HepG2 (cell line): ENCODE results near the gene XPO1. TPM values are rescaled to one million over a fixed set of nuclear protein-coding genes. Genes with fewer than 3 reads are reported as not detected.
A peak's percentile ranks its signal among the peaks of the same experiment; 100 is the strongest.
"Not testable (repeated sequence)": the region's sequence is repeated elsewhere in the genome, so short reads cannot be mapped to it uniquely, and the experiment has no call there.

Experiments
- ATAC-seq: fragments of 200-7000 bp; cut with Tn5 transposase; 3 replicates; pipeline ENCODE4 v1.9.1; 2020; ENCODE audit warnings: mild to moderate bottlenecking, moderate library complexity
- BruUV-seq: library from RNA; stranded (reverse); fragments of 400-500 nt; replicated peaks from 2 replicates; lab custom pipeline; 2021; lab: Mats Ljungman, UMichigan
- CTCF ChIA-PET: fragments of 300-600 bp; formaldehyde crosslinking; extraction: SDS; loops from one replicate; lab custom pipeline; 2021; ENCODE audit warnings: low total read pairs, inconsistent platforms, low intra/inter-chr PET ratio; lab: Yijun Ruan, JAX
- POLR2A ChIA-PET: fragments of 350-600 bp; sonication (Branson Sonifier 250); formaldehyde crosslinking; loops from one replicate; lab custom pipeline; 2020; ENCODE audit warnings: antibody characterized with exemption, inconsistent platforms; lab: Yijun Ruan, JAX
- DNase-seq: peaks from one replicate; pipeline ENCODE4 v3.0.0-alpha.2; 2015; ENCODE audit warnings: low spot score
- FAIRE-seq: peaks from 3 replicates; lab custom pipeline; 2011; peaks lifted over from hg19 to GRCh38; lab: Jason Lieb, UNC
- H2AFZ ChIP-seq: one replicate; pipeline ENCODE4 v1.6.1; 2011; ENCODE audit warnings: low read length, inconsistent platforms
- H3K27ac ChIP-seq: fragments of 300-600 bp; 3 replicates; pipeline ENCODE4 v1.8.0; 2011; ENCODE audit warnings: mixed run types, mild to moderate bottlenecking, mixed read lengths, low read length, inconsistent platforms; ENCODE audit not compliant: insufficient read depth; ENCODE audit errors: extremely low read length
- H3K27me3 ChIP-seq, 2 experiments: fragments of 200-600 bp in 1 of 2; 2 replicates in 1 of 2; 3 replicates in 1 of 2; pipeline versions ENCODE4 v1.6.0 to v1.8.0; 2011; ENCODE audit warnings: low read length in 2 of 2, mild to moderate bottlenecking in 2 of 2, moderate library complexity in 2 of 2, inconsistent platforms in 1 of 2; ENCODE audit not compliant: insufficient read depth in 2 of 2, control insufficient read depth in 1 of 2
- H3K36me3 ChIP-seq, 2 experiments: fragments of 200-600 bp in 1 of 2; replicated peaks in 1 of 2; 2 replicates in 1 of 2; 3 replicates in 1 of 2; pipeline versions ENCODE4 v1.5.1 to v1.8.0; 2011; ENCODE audit warnings: low read length in 2 of 2, inconsistent platforms in 1 of 2; ENCODE audit not compliant: insufficient read depth in 2 of 2, control insufficient read depth in 1 of 2
- H3K4me1 ChIP-seq: 2 replicates; pipeline ENCODE4 v1.5.1; 2012; ENCODE audit warnings: low read length, inconsistent platforms; ENCODE audit not compliant: insufficient read depth
- H3K4me2 ChIP-seq: 2 replicates; pipeline ENCODE4 v1.6.0; 2011; ENCODE audit warnings: low read depth, low read length, inconsistent platforms
- H3K4me3 ChIP-seq, 3 experiments: fragments of 200-600 bp in 1 of 3; sonication (generic), shearing (Covaris generic) in 1 of 3; replicated peaks in 1 of 3; 2 replicates each; pipeline ENCODE4 v1.5.1; 2011 to 2016; ENCODE audit warnings: low read length in 3 of 3, inconsistent platforms in 2 of 3, low read depth in 2 of 3, mild to moderate bottlenecking in 2 of 3, control low read depth in 1 of 3, mixed read lengths in 1 of 3; ENCODE audit not compliant: insufficient read depth in 1 of 3
- H3K79me2 ChIP-seq: one replicate; pipeline ENCODE4 v1.6.1; 2011; ENCODE audit warnings: low read length, inconsistent platforms; ENCODE audit not compliant: insufficient read depth
- H3K9ac ChIP-seq: 2 replicates; pipeline ENCODE4 v1.6.0; 2011; ENCODE audit warnings: mild to moderate bottlenecking, low read depth, low read length, inconsistent platforms; ENCODE audit not compliant: insufficient read depth
- H3K9me3 ChIP-seq: 2 replicates; pipeline ENCODE4 v1.5.1; 2012; ENCODE audit warnings: mild to moderate bottlenecking, low read length
- H4K20me1 ChIP-seq: 2 replicates; pipeline ENCODE4 v1.6.0; 2011; ENCODE audit warnings: inconsistent platforms, mild to moderate bottlenecking, low read length, moderate library complexity; ENCODE audit not compliant: insufficient read depth
- FOXK1 ChIP-seq: sonication (generic); formaldehyde crosslinking; IDR thresholded peaks from 2 replicates; pipeline ENCODE4 v1.4.0; 2020; ENCODE audit warnings: low read depth, missing genetic modification reagents, borderline replicate concordance
- ZBTB33 ChIP-seq: sonication (generic); formaldehyde crosslinking; IDR thresholded peaks from 2 replicates; pipeline ENCODE4 v1.4.0; 2020; ENCODE audit warnings: missing genetic modification reagents
- ZBTB38 ChIP-seq: sonication (generic); formaldehyde crosslinking; IDR thresholded peaks from 2 replicates; pipeline ENCODE4 v1.5.1; 2020; ENCODE audit warnings: mild to moderate bottlenecking, missing genetic modification reagents
- ZNF251 ChIP-seq: sonication (generic); formaldehyde crosslinking; IDR thresholded peaks from 2 replicates; pipeline ENCODE4 v1.9.0; 2021; ENCODE audit warnings: mild to moderate bottlenecking, missing genetic modification reagents
- ZNF501 ChIP-seq: sonication (generic); formaldehyde crosslinking; IDR thresholded peaks from 2 replicates; pipeline ENCODE4 v1.5.1; 2020; ENCODE audit warnings: mild to moderate bottlenecking, moderate library complexity, missing genetic modification reagents
- ZNF598 ChIP-seq: sonication (generic); formaldehyde crosslinking; IDR thresholded peaks from 2 replicates; pipeline ENCODE4 v1.5.1; 2020; ENCODE audit warnings: mild to moderate bottlenecking, missing genetic modification reagents, borderline replicate concordance
- ZNF687 ChIP-seq: sonication (generic); formaldehyde crosslinking; IDR thresholded peaks from 2 replicates; pipeline ENCODE4 v1.5.1; 2020; ENCODE audit warnings: mild to moderate bottlenecking, missing genetic modification reagents, moderate library complexity
- WGBS: methylation state at CpG from one replicate; pipeline ENCODE4 v1.1.6; 2017; ENCODE audit warnings: low lambda C conversion rate; 5-methylcytosine and 5-hydroxymethylcytosine counted together
- in situ Hi-C: cut with HindIII; loops from 2 replicates; pipeline ENCODE4 v1.10.0; 2017; ENCODE audit warnings: low pct_unique_long_range_greater_than_20kb; ENCODE audit not compliant: extremely low pct_ligation_motif_present
- intact Hi-C: fragments of 100-400 bp; cut with micrococcal nuclease; formaldehyde crosslinking; loops from one replicate; pipeline ENCODE4 v1.10.0; 2022; ENCODE audit not compliant: unreplicated experiment
- polyA plus RNA-seq, 8 experiments: library from polyadenylated mRNA; depleted of rRNA in 3 of 8; stranded (reverse) in 7 of 8; unstranded in 1 of 8; fragments of >200 nt; fragmentation: Illumina TruSeq in 4 of 8; extraction: Trizol in 4 of 8; gene quantifications; 2 replicates each; pipeline versions ENCODE4 v1.2.1 to v1.2.3, GENCODE V29; 2011 to 2016; ENCODE audit warnings: low read depth in 4 of 8, missing spikeins in 1 of 8, mixed read lengths in 1 of 8; ENCODE audit not compliant: insufficient read depth in 1 of 8
- total RNA-seq, 5 experiments: library from RNA; depleted of rRNA; stranded (reverse); fragments of >200 nt; fragmentation: Illumina TruSeq; extraction: Trizol; gene quantifications; 2 replicates each; pipeline ENCODE4 v1.2.3, GENCODE V29; 2016; ENCODE audit warnings: low read depth in 1 of 5

Gene XPO1
- total and polyA plus RNA-seq, 2 of the 13 experiments (the other 11 are each of a cell fraction or from before 2014, with no cell fraction given) = 67.4 to 212 TPM

GRCh38 chr2:61469424-61470121 lies 68.6 kb downstream of the XPO1 start (continued):
- no peak for TF ChIP-seq ZNF251 (CRISPR knock-in tag)
- 0 out of 2 replicates have a peak, but pooled peaks have one; percentile 7 for TF ChIP-seq FOXK1 (CRISPR knock-in tag)
- TF ChIP-seq ZBTB38 = no peak

DNA sequence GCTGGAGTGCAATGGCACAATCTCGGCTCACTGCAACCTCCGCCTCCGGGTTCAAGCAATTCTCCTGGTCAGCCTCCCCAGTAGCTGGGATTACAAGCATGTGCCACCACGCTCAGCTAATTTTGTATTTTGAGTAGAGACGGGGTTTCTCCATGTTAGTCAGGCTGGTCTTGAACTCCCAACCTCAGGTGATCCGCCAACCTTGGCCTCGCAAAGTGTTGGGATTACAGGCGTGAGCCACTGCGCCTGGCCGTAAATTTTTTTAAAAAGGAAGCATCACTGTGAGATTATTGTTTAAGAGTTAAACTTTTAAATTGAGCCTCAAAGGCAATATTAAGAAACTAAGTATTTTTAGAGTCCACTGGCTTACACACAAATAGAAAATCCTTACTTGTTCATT lies 69.9 kb downstream of the XPO1 start:
- Histone ChIP-seq H3K79me2 (peaks cover 84% of the 10 kb centered on the region), H4K20me1 (peaks cover 26% of the 10 kb centered on the region), H3K4me1 (peaks cover 69% of the 10 kb centered on the region), H3K4me3 (peak overlapping the region in 1 of 3 experiments; percentile 79; a peak in 1 of 6 replicates), H3K9ac (0 out of 2 replicates have a peak overlapping the region, but pooled peaks have one; percentile 94), H3K4me2 (peak overlapping the region; percentile 70)
- intact Hi-C loops, DNase-seq, H3K9me3 ChIP-seq, H3K27me3 ChIP-seq, ATAC-seq, CTCF ChIA-PET, POLR2A ChIA-PET, H3K27ac ChIP-seq, BruUV-seq, in situ Hi-C loops, H3K36me3 ChIP-seq, H2AFZ ChIP-seq, FAIRE-seq: not testable (repeated sequence)
- TF ChIP-seq ZNF687 = 0 out of 2 replicates have a peak, but pooled peaks have one; percentile 11
- 0 out of 2 replicates have a peak, but pooled peaks have one; percentile 21 for TF ChIP-seq ZNF598 (CRISPR knock-in tag)
- peak; percentile 78 for TF ChIP-seq ZBTB33 (CRISPR knock-in tag)
- 0 out of 2 replicates have a peak, but pooled peaks have one; percentile 6 for TF ChIP-seq ZNF501 (CRISPR knock-in tag)
- WGBS = over 99% methylated on average over 10 of the region's 10 CpGs
